KMS-11 (cell line): ENCODE results near the gene F3.

Experiments
- H2AFZ ChIP-seq: fragments of 200-600 bp; sonication (generic); 2 replicates; pipeline ENCODE4 v1.6.1; 2016; ENCODE audit warnings: antibody characterized with exemption, mixed run types, low read depth
- H3K27ac ChIP-seq: fragments of 200-600 bp; sonication (generic); 2 replicates; pipeline ENCODE4 v1.6.1; 2016; ENCODE audit warnings: mild to moderate bottlenecking, mixed run types
- H3K27me3 ChIP-seq: fragments of 200-600 bp; sonication (generic); 2 replicates; pipeline ENCODE4 v1.6.1; 2017; ENCODE audit warnings: mild to moderate bottlenecking, low read depth, mixed run types, moderate library complexity; ENCODE audit not compliant: insufficient read depth
- H3K36me3 ChIP-seq: fragments of 200-600 bp; sonication (generic); 2 replicates; pipeline ENCODE4 v1.6.1; 2017; ENCODE audit warnings: mild to moderate bottlenecking, mixed run types; ENCODE audit not compliant: insufficient read depth
- H3K4me1 ChIP-seq: fragments of 200-600 bp; sonication (generic); 2 replicates; pipeline ENCODE4 v1.6.1; 2016; ENCODE audit warnings: mild to moderate bottlenecking, low read depth, mixed run types; ENCODE audit not compliant: poor library complexity, severe bottlenecking
- H3K4me2 ChIP-seq: fragments of 200-600 bp; sonication (generic); 2 replicates; pipeline ENCODE4 v1.7.0; 2016; ENCODE audit warnings: mild to moderate bottlenecking, mixed run types
- H3K4me3 ChIP-seq: fragments of 200-600 bp; sonication (generic); IDR thresholded peaks from 2 replicates; pipeline ENCODE4 v1.6.1; 2017; ENCODE audit warnings: low read depth, low read length, mixed read lengths; ENCODE audit not compliant: insufficient read depth
- H3K79me2 ChIP-seq: fragments of 200-600 bp; sonication (generic); 2 replicates; pipeline ENCODE4 v1.6.1; 2016; ENCODE audit warnings: low read depth, mixed run types; ENCODE audit not compliant: insufficient read depth
- H3K9ac ChIP-seq: fragments of 200-600 bp; sonication (generic); 2 replicates; pipeline ENCODE4 v1.6.1; 2016; ENCODE audit warnings: mild to moderate bottlenecking, mixed run types
- H4K20me1 ChIP-seq: fragments of 200-600 bp; sonication (generic); 2 replicates; pipeline ENCODE4 v1.6.1; 2016; ENCODE audit warnings: mild to moderate bottlenecking, mixed run types; ENCODE audit not compliant: insufficient read depth
- TF ChIP-seq, protein P1 (sequence below): fragments of 200-600 bp; sonication (generic); conservative IDR thresholded peaks from 2 replicates; pipeline ENCODE4 v1.6.1; 2017; ENCODE audit warnings: low read depth, mild to moderate bottlenecking, antibody characterized with exemption, low read length, moderate library complexity, mixed read lengths

Gene F3

DNA sequence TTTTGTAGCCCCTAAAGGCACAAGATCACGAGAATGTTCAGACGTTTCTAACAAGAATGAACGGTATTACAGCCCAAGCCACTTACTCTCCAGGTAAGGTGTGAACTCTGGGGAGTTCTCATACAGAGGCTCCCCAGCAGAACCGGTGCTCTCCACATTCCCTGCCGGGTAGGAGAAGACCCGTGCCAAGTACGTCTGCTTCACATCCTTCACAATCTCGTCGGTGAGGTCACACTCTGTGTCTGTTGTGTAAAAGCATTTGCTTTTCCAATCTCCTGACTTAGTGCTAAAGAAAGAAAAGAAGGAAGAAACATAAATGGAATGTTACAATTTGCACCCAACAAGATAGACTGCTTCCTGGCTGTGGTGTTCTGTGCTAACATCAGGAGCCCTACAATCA, 5.7 kb downstream of the F3 start:
- Histone ChIP-seq H3K36me3 (no peaks in the 10 kb centered on the region), H2AFZ (no peak overlapping the region), H3K9ac (no peak overlapping the region), H3K4me3 (no peak overlapping the region), H3K4me1 (no peaks in the 10 kb centered on the region), H3K27ac (no peak overlapping the region), H3K79me2 (no peaks in the 10 kb centered on the region), H4K20me1 (no peaks in the 10 kb centered on the region), H3K4me2 (no peak overlapping the region), H3K27me3 (no peaks in the 10 kb centered on the region)
- TF ChIP-seq, protein P1, sequence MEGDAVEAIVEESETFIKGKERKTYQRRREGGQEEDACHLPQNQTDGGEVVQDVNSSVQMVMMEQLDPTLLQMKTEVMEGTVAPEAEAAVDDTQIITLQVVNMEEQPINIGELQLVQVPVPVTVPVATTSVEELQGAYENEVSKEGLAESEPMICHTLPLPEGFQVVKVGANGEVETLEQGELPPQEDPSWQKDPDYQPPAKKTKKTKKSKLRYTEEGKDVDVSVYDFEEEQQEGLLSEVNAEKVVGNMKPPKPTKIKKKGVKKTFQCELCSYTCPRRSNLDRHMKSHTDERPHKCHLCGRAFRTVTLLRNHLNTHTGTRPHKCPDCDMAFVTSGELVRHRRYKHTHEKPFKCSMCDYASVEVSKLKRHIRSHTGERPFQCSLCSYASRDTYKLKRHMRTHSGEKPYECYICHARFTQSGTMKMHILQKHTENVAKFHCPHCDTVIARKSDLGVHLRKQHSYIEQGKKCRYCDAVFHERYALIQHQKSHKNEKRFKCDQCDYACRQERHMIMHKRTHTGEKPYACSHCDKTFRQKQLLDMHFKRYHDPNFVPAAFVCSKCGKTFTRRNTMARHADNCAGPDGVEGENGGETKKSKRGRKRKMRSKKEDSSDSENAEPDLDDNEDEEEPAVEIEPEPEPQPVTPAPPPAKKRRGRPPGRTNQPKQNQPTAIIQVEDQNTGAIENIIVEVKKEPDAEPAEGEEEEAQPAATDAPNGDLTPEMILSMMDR = no peak

DNA sequence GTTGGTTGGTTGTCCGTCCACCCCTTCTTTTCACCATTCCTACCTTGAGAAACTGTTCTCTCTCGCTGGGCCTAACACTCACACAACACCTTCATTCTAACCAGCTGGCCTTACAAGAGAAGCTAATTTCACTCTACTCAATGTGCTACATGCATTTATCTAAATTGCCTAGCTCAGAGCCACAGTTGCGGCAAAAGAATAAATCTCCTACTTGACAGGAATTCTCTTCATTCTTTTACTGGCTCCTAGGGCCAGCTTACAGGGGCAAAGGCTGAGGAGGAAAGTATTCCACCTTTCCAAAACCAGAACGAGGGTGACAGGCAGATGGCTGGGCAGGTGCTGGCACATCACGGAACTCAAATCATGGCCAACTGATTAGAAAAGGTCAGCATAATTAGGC, 6.5 kb downstream of the F3 start:
- TF ChIP-seq, protein P1 = no peak
- Histone ChIP-seq H3K27me3 (no peaks in the 10 kb centered on the region), H3K4me1 (no peaks in the 10 kb centered on the region), H3K36me3 (no peaks in the 10 kb centered on the region), H3K27ac (no peak overlapping the region), H2AFZ (no peak overlapping the region), H3K9ac (no peak overlapping the region), H4K20me1 (no peaks in the 10 kb centered on the region), H3K4me3 (no peak overlapping the region), H3K79me2 (no peaks in the 10 kb centered on the region), H3K4me2 (no peak overlapping the region)

DNA sequence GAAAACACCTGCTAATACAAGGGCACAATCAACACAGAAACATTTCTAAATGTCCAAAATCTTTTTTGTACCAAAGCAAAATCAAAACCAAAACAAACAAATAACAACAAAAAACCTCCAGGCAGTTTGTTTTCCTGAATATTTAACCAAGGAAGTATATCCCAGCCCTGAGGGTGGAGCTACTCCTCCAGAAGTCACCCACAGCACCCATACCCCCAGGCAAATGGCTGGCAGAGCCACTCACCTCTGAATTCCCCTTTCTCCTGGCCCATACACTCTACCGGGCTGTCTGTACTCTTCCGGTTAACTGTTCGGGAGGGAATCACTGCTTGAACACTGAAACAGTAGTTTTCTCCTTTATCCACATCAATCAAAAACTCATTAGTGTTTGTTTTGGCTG, 9.5 kb downstream of the F3 start:
- Histone ChIP-seq H3K79me2 (no peaks in the 10 kb centered on the region), H4K20me1 (no peaks in the 10 kb centered on the region), H3K4me2 (no peak overlapping the region), H3K9ac (no peak overlapping the region), H3K27me3 (no peaks in the 10 kb centered on the region), H2AFZ (no peak overlapping the region), H3K4me3 (no peak overlapping the region), H3K4me1 (no peaks in the 10 kb centered on the region), H3K36me3 (no peaks in the 10 kb centered on the region), H3K27ac (no peak overlapping the region)
- TF ChIP-seq, protein P1 = no peak

DNA sequence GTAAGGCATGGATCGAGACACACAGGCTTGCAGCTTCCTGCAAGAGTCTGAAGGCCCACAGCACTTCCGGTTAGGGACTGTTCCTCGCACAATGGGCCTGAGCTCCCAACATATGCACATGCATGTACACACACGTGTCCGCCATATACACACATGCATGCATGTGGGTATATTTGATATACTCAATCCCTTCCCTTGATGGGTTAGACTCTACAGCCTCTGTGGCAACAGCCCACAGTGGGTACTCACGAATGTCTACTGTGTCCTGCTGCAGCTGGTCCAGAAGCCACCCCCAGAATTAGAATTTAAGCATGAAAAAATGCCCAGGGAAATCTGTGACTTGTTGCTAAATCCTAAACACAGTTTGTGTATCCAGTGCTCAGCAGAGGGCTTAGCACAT, 9.9 kb downstream of the F3 start:
- no peaks in the 10 kb centered on the region for H3K4me1 ChIP-seq
- no peaks in the 10 kb centered on the region for H3K36me3 ChIP-seq
- H2AFZ ChIP-seq = no peak overlapping the region
- no peak overlapping the region for H3K9ac ChIP-seq
- H3K27me3 ChIP-seq = no peaks in the 10 kb centered on the region
- H3K4me3 ChIP-seq = no peak overlapping the region
- no peak overlapping the region for H3K4me2 ChIP-seq
- H3K27ac ChIP-seq = no peak overlapping the region
- no peaks in the 10 kb centered on the region for H4K20me1 ChIP-seq
- TF ChIP-seq, protein P1 = no peak
- no peaks in the 10 kb centered on the region for H3K79me2 ChIP-seq
